Stimulated activated CD4-positive, alpha-beta T cell treated with anti-CD3 and anti-CD28 coated beads, Interleukin-15, amount 100 ng/mL, for 48 hours (primary cell): Measurements from ENCODE around the gene TMEM233.
"Not testable (repeated sequence)": the region's sequence is repeated elsewhere in the genome, so short reads cannot be mapped to it uniquely, and the experiment has no call there.

Source experiments
- DNase-seq, 2 donors: peaks; one replicate each; pipeline ENCODE4 v3.0.0-alpha.2; 2020; ENCODE audit warnings: low read depth in 2 of 2

Gene TMEM233

GRCh38 chr12:119609358-119609757 lies 15.8 kb downstream of the TMEM233 start:
- no peak for DNase-seq

GRCh38 chr12:119613319-119613936 lies 19.9 kb downstream of the TMEM233 start:
- DNase-seq: no peak

DNA sequence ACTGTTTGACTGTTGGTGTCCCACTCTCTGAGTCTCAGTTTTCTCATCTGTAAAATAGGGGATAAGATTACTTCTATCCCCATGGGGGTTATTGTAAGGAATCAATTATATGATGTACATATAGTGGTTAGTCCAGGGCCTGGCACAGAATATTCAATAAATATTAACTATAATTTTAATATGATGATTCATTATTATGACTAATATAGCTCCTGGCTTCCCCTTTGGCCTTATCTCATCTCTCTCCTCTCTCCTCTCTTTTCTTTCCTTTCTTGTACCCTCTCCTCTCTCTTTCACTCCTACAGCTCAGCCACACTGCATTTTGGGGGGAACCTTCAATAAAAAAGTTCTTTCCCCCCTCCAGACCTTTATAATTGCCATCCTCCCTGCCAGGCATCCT lies 21.1 kb downstream of the TMEM233 start:
- DNase-seq: no peak

GRCh38 chr12:119615518-119616475 lies 22.2 kb downstream of the TMEM233 start:
- DNase-seq: no peak

GRCh38 chr12:119618328-119618896 lies 24.8 kb downstream of the TMEM233 start:
- DNase-seq: not testable (repeated sequence)

DNA sequence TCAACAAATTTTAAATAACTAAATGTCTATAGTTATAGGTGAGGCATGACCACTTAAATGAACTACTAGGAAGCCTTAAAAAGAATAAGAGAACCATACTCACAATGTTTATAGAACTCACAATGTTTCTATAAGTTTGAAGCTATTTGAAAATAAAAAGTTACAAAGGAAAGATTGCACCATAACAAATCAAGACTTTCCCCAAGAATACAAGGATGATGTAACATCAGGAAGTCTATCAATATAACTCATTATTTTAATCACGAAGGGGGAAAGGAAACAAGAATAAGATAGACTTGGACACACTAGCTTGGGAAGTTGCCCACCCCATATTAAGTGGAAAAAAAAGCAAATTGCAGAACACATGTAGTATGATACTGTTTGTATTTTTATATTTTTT lies 26.9 kb downstream of the TMEM233 start:
- DNase-seq: no peak

GRCh38 chr12:119621878-119622277 lies 28.3 kb downstream of the TMEM233 start:
- no peak for DNase-seq

GRCh38 chr12:119624966-119625365 lies 31.4 kb downstream of the TMEM233 start:
- DNase-seq: no peak

DNA sequence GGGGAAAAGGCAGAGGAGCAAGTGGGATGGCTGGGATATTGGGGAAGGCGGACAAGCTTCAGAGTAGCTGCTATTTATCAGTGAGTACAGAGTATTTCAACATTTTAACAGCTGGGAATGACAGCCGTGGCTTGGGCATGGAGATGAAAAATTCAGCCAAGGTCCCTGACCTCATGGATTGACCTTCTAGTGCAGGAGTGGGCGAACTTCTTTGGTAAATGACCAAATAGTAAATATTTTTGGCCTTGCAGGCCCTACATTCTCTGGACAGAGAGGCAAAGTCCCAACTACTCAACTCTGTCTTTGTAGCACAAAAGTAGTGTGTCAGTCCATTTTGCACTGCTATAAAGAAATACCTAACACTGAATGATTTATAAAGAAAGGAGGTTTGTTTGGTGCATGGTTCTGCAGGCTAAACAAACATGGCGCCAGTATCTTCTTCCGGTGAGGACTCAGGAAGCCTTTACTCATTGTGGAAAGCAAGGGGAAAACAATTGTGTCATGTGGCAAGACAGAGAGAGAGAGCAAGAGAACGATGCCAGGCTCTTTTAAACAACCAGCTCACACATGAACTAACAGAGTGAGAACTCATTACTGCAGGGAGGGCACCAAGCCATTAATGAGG lies 33.6 kb downstream of the TMEM233 start:
- DNase-seq: no peak

- DNase-seq: no peak
Observed at GRCh38 chr12:119627686-119628085, 34.1 kb downstream of the TMEM233 start.

DNA sequence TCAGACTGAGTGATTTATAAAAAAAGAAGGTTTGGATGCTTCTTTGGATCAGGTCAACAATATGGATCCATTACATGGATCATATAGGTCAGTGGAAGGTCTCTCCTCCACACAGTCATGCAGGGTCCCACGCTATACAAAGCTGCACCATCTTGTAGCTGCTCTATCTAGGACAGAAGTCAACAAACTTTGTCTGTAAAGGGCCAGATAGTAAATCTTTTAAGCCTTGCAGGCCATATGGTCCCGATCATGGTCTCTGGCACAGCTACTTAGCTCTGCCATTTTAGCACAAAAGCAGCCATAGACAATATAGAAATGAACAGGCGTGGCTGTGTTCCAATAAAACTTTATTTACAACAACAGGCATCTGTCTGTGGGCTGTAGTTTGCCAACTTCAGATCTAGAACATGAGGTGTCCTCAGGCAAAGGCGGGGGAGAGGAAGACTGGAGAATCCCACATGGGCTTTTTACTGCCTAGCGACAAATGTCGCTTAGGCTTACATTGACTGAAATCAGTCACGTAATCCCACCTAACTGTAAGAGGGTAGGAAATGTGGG lies 36.7 kb downstream of the TMEM233 start:
- DNase-seq: no peak

GRCh38 chr12:119630962-119631550 lies 37.5 kb downstream of the TMEM233 start:
- no peak for DNase-seq

DNA sequence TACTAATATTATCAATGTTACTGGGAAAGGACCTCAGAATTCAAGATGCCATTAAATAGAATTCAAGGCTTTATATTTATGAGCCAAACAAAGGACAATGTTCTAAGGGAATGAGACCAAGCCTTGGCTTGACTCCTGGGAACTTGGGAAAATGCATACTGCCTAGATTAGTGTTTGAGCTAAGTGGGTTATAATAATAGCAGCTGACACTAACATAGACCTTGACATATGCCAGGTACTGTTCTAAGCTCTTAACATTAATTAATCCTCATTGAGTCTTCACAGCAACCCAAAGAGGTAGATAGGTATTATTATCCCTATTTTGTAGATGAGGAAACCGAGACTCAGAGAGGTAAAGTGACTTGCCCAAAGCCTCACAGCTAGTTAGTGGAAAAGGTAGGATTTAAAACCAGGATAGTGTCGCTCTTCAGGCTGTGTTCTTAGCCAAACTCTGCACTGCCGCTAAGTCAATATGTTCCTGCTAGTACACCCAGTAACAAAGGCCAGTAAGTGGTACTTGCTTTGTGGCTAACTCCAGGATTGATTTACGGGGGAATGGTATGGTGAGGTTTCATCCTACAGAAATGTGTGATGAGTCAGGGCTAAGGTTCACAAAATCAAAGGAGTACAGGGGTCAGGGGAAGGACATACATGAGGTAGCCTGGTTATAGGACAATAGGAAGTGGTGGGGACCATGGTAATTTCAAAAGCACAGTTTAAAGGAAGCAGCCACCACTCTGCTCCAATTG lies 38.5 kb downstream of the TMEM233 start:
- DNase-seq: no peak

GRCh38 chr12:119634743-119635142 lies 41.2 kb downstream of the TMEM233 start:
- DNase-seq: no peak

- DNase-seq: no peak
Observed at GRCh38 chr12:119642986-119643385, 49.4 kb downstream of the TMEM233 start.

GRCh38 chr12:119644930-119645329 lies 51.4 kb downstream of the TMEM233 start:
- no peak for DNase-seq

DNA sequence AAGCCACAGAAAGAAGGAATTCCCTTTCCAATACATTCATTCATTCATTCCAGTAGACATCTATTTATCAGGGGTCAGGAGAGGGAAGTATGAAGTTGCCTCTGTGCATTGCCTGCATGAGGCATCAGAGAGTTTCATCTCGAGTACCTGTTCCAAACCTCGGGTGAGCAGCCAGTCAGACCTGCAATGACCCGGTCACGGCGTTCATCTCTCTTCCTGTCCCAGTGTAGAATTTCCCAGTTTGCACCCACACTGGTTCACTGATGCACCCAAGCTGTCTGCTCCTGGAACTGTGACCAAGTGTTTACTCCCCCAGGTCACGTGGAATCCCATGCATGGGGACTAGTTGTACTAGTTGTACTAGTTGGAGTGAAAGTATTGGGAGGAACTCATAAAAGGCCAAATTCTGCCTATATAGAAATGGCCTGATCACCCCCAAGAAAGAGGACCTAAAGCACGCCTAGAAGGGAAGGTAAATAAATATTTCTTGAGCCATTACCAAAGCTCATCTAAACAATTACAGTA lies 52.0 kb downstream of the TMEM233 start:
- no peak for DNase-seq

DNA sequence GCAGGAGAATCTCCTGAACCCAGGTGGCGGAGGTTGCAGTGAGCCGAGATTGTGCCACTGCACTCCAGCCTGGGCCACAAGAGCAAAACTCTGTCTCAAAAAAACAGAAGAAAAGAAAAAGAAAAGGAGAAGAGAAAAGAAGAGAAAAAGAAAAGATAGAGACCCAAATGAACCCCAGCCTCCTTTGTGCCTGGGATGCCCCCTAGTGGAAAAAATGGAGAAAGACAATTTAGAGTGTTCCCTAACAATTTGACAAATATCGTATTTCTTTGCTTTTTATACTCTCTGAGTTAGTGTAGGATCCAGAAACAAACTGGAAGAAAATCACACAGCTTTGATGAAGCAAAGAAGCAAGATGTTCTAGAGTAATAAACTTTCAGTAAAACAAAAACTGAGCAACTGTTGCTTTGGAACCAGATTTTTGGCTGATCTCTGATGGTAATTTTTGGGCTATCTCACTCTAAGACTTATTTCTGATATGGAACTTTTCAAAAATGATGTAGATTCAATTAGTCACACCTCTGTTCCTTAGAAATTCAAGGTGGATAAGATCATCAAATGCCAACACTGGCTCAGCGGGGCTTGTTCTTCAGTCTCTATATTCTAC lies 55.7 kb downstream of the TMEM233 start:
- no peak for DNase-seq

GRCh38 chr12:119652665-119653064 lies 59.1 kb downstream of the TMEM233 start:
- DNase-seq: no peak

DNA sequence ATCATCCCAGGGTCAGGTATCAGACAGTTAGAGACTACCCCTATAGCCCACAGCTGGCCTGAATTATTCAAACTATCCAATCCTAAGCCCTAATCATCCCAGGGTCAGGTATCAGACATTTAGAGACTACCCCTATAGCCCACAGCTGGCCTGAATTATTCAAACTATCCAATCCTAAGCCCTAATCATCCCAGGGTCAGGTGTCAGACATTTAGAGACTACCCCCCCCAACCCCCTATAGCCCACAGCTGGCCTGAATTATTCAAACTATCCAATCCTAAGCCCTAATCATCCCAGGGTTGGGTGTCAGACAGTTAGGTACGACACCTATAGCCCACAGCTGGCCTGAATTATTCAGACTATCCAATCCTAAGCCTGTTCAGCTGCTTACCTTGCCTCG lies 63.4 kb downstream of the TMEM233 start:
- not testable (repeated sequence) for DNase-seq
